HG03103 (cell line): Measurements from ENCODE around the gene FEM1B.

Experiments used
- ATAC-seq: cut with Tn5 transposase; IDR thresholded peaks from one replicate; pipeline ENCODE4 v1.9.1; 2021; ENCODE audit warnings: low read depth; ENCODE audit not compliant: unreplicated experiment

FEM1B gene

GRCh38 chr15:68340726-68341671 is 63.5 kb downstream of the FEM1B start:
- ATAC-seq, result no peak

GRCh38 chr15:68341760-68342725 is 64.5 kb downstream of the FEM1B start:
- ATAC-seq, result no peak

- no peak for ATAC-seq
These were observed 66.2 kb downstream of the FEM1B start for GRCh38 chr15:68343579-68344225.

GRCh38 chr15:68344600-68344999 is 67.1 kb downstream of the FEM1B start:
- no peak for ATAC-seq
